GM23338 (cell line): Measurements from ENCODE around the gene RGS6. TPM values are rescaled to one million over a fixed set of nuclear protein-coding genes. Genes with fewer than 3 reads are reported as not detected.

Experiments
- ATAC-seq: fragments of 200-7000 bp; cut with Tn5 transposase; 3 replicates; pipeline ENCODE4 v1.9.1; 2020
- DNase-seq: peaks from one replicate; pipeline ENCODE4 v3.0.0-alpha.2; 2015; ENCODE audit warnings: low spot score
- H2AFZ ChIP-seq: fragments of 200-600 bp; sonication (generic); 2 replicates; pipeline ENCODE4 v1.8.0; 2016; ENCODE audit warnings: antibody characterized with exemption, mild to moderate bottlenecking, moderate library complexity
- H3F3A ChIP-seq: fragments of 200-600 bp; sonication (generic); replicated peaks from 2 replicates; pipeline ENCODE4 v1.8.0; 2017; ENCODE audit warnings: antibody characterized with exemption, mixed run types, low read depth
- H3K27ac ChIP-seq: fragments of 200-600 bp; sonication (generic); 2 replicates; pipeline ENCODE4 v1.6.1; 2016; ENCODE audit warnings: low read depth
- H3K27me3 ChIP-seq: fragments of 200-600 bp; sonication (generic); 2 replicates; pipeline ENCODE4 v1.8.0; 2016; ENCODE audit warnings: mild to moderate bottlenecking, mixed run types, moderate library complexity; ENCODE audit not compliant: insufficient read depth
- H3K36me3 ChIP-seq: fragments of 200-600 bp; sonication (generic); 2 replicates; pipeline ENCODE4 v1.8.0; 2016; ENCODE audit warnings: mild to moderate bottlenecking; ENCODE audit not compliant: insufficient read depth
- H3K4me1 ChIP-seq: fragments of 200-600 bp; sonication (generic); 2 replicates; pipeline ENCODE4 v1.8.0; 2016; ENCODE audit warnings: mild to moderate bottlenecking, moderate library complexity; ENCODE audit not compliant: insufficient read depth
- H3K4me2 ChIP-seq: fragments of 200-600 bp; sonication (generic); 2 replicates; pipeline ENCODE4 v1.7.1; 2017; ENCODE audit warnings: mixed run types
- H3K4me3 ChIP-seq: fragments of 200-600 bp; sonication (generic); 2 replicates; pipeline ENCODE4 v1.6.1; 2016; ENCODE audit warnings: mixed run types
- H3K79me2 ChIP-seq: fragments of 200-600 bp; sonication (generic); replicated peaks from 2 replicates; pipeline ENCODE4 v1.8.0; 2017; ENCODE audit warnings: mild to moderate bottlenecking; ENCODE audit not compliant: insufficient read depth
- H3K9me2 ChIP-seq: fragments of 200-600 bp; sonication (generic); 2 replicates; pipeline ENCODE4 v1.8.0; 2017; ENCODE audit not compliant: insufficient read depth
- H4K20me1 ChIP-seq: fragments of 200-600 bp; sonication (generic); replicated peaks from 2 replicates; pipeline ENCODE4 v1.8.0; 2017; ENCODE audit warnings: mild to moderate bottlenecking; ENCODE audit not compliant: insufficient read depth
- H3K27ac Mint-ChIP-seq: 2 replicates; pipeline ENCODE4 v1.8.0; 2020; ENCODE audit warnings: inconsistent platforms, mild to moderate bottlenecking, moderate library complexity, mixed read lengths
- H3K27me3 Mint-ChIP-seq: 3 replicates; pipeline ENCODE4 v1.8.0; 2022; ENCODE audit warnings: low read depth, mild to moderate bottlenecking, moderate library complexity, mixed read lengths, inconsistent platforms; ENCODE audit not compliant: insufficient read depth, poor library complexity
- H3K36me3 Mint-ChIP-seq: 3 replicates; pipeline ENCODE4 v1.8.0; 2021; ENCODE audit warnings: low read depth, mild to moderate bottlenecking, inconsistent platforms, moderate library complexity, mixed read lengths
- H3K4me1 Mint-ChIP-seq: 3 replicates; pipeline ENCODE4 v1.8.0; 2020; ENCODE audit warnings: mild to moderate bottlenecking, inconsistent platforms, mixed read lengths
- H3K4me3 Mint-ChIP-seq: 3 replicates; pipeline ENCODE4 v1.8.0; 2021; ENCODE audit warnings: moderate library complexity, mild to moderate bottlenecking, inconsistent platforms, mixed read lengths
- H3K9me3 Mint-ChIP-seq: 3 replicates; pipeline ENCODE4 v1.8.0; 2020; ENCODE audit warnings: moderate library complexity, mild to moderate bottlenecking, inconsistent platforms, mixed read lengths
- CREB1 ChIP-seq: fragments of 250-450 bp; sonication (Bioruptor Pico); IDR thresholded peaks from 2 replicates; pipeline ENCODE4 v1.5.0; 2020; ENCODE audit warnings: low read depth, mild to moderate bottlenecking, moderate library complexity
- ETS1 ChIP-seq: IDR thresholded peaks from 2 replicates; pipeline ENCODE4 v1.6.1; 2016; ENCODE audit warnings: antibody characterized with exemption
- EZH2 ChIP-seq: fragments of 200-600 bp; sonication (generic); IDR thresholded peaks from one replicate; pipeline ENCODE4 v1.8.0; 2017; ENCODE audit warnings: antibody characterized with exemption, mild to moderate bottlenecking, low read depth; ENCODE audit not compliant: unreplicated experiment
- EZH2phosphoT487 ChIP-seq: fragments of 200-600 bp; sonication (generic); IDR thresholded peaks from one replicate; pipeline ENCODE4 v1.8.1; 2018; ENCODE audit warnings: antibody characterized with exemption; ENCODE audit not compliant: unreplicated experiment
- JUNB ChIP-seq: IDR thresholded peaks from one replicate; pipeline ENCODE4 v1.6.1; 2016; ENCODE audit warnings: antibody characterized with exemption; ENCODE audit not compliant: unreplicated experiment
- POLR2AphosphoS5 ChIP-seq: IDR thresholded peaks from 2 replicates; pipeline ENCODE4 v1.6.1; 2016; ENCODE audit warnings: antibody characterized with exemption, low read depth
- REST ChIP-seq: IDR thresholded peaks from one replicate; pipeline ENCODE4 v1.6.1; 2018; ENCODE audit warnings: antibody characterized with exemption; ENCODE audit not compliant: unreplicated experiment
- STAT1 ChIP-seq: IDR thresholded peaks from one replicate; pipeline ENCODE4 v1.6.1; 2016; ENCODE audit warnings: antibody characterized with exemption; ENCODE audit not compliant: unreplicated experiment
- ZNF114 ChIP-seq: fragments of 250-450 bp; sonication (Bioruptor Pico); IDR thresholded peaks from 2 replicates; pipeline ENCODE4 v1.5.0; 2020; ENCODE audit warnings: mild to moderate bottlenecking, moderate library complexity
- ZNF331 ChIP-seq: fragments of 250-450 bp; sonication (Bioruptor Pico); IDR thresholded peaks from 2 replicates; pipeline ENCODE4 v1.5.0; 2020; ENCODE audit warnings: low read depth, mild to moderate bottlenecking, moderate library complexity
- ZNF462 ChIP-seq: fragments of 250-450 bp; sonication (Bioruptor Pico); IDR thresholded peaks from 2 replicates; pipeline ENCODE4 v1.5.0; 2020; ENCODE audit warnings: mild to moderate bottlenecking, moderate library complexity
- polyA plus RNA-seq: library from polyadenylated mRNA; unstranded; fragments of >200 nt; fragmentation: Nextera tagmentation; extraction: Ambion mirVana; gene quantifications from 2 replicates; pipeline ENCODE4 v1.2.1, GENCODE V29; 2016
- total RNA-seq: library from RNA; depleted of rRNA; stranded (reverse); fragments of >200 nt; shearing (Covaris generic); gene quantifications from 2 replicates; pipeline ENCODE4 v1.2.3, GENCODE V29; 2014

Gene RGS6
- total and polyA plus RNA-seq, 2 experiments from 2014 or later: 0.66 to 0.83 TPM

- TF ChIP-seq ZNF462 (CRISPR knock-in tag): no peak
- TF ChIP-seq ZNF331 (CRISPR knock-in tag): no peak
- no peak for TF ChIP-seq ZNF114 (CRISPR knock-in tag)
- no peak for TF ChIP-seq REST
- TF ChIP-seq JUNB: no peak
Observed at GRCh38 chr14:72559669-72560255, 627.5 kb downstream of the RGS6 start (continued).

- no peaks in the 10 kb centered on the region for H4K20me1 ChIP-seq
- peaks cover 10% of the 10 kb centered on the region; the same call in 1 of the 2 replicates for H3K4me1 ChIP-seq
- Mint-ChIP-seq H3K27me3 (peaks cover 10% of the 10 kb centered on the region), H3K4me3 (no peak overlapping the region), H3K36me3 (no peaks in the 10 kb centered on the region), H3K4me1 (peaks cover 23% of the 10 kb centered on the region), H3K9me3 (no peaks in the 10 kb centered on the region), H3K27ac (no peak overlapping the region)
- no peak for DNase-seq
- no peaks in the 10 kb centered on the region for H3K27me3 ChIP-seq
- no peaks in the 10 kb centered on the region for H3K79me2 ChIP-seq
- no peaks in the 10 kb centered on the region for H3K9me2 ChIP-seq
- H3F3A ChIP-seq: no peaks in the 10 kb centered on the region
- no peak overlapping the region for H3K27ac ChIP-seq
- no peak for ATAC-seq
- H3K4me2 ChIP-seq: no peak overlapping the region
- no peak overlapping the region for H2AFZ ChIP-seq
- no peak overlapping the region for H3K4me3 ChIP-seq
- H3K36me3 ChIP-seq: no peaks in the 10 kb centered on the region
- TF ChIP-seq EZH2 (no peak), STAT1 (no peak), EZH2phosphoT487 (no peak), POLR2AphosphoS5 (no peak), CREB1 (no peak), ETS1 (no peak)
Observed at GRCh38 chr14:72560331-72560730, 628.1 kb downstream of the RGS6 start.
